NCI-H2081 treated with DMSO at 0.1 percent for 48 hours (cell line): ENCODE results near the gene FAM20A.

Source experiments
- DNase-seq: peaks from one replicate; lab custom pipeline; 2025; lab: John Stamatoyannopoulos, UW

The FAM20A gene

GRCh38 chr17:68600931-68601564, at the start of gene FAM20A:
TSS of gene FAM20A (minus strand) at chr17:68601367. CDS start at chr17:68600666, 701 bp downstream.
- DNase-seq = no peak

GRCh38 chr17:68649324-68649723, 48.2 kb upstream of the FAM20A start:
- DNase-seq = no peak

GRCh38 chr17:68646626-68647526, 45.7 kb upstream of the FAM20A start:
- no peak for DNase-seq

GRCh38 chr17:68642118-68642412, 40.9 kb upstream of the FAM20A start:
- no peak for DNase-seq

GRCh38 chr17:68641276-68642117, 40.3 kb upstream of the FAM20A start:
- no peak for DNase-seq

- DNase-seq = no peak
These were observed 39.2 kb upstream of the FAM20A start for GRCh38 chr17:68640242-68640989.

- DNase-seq = no peak
These were observed 33.2 kb upstream of the FAM20A start for GRCh38 chr17:68634345-68634876.

GRCh38 chr17:68628576-68628957, 27.4 kb upstream of the FAM20A start:
- DNase-seq = no peak

- DNase-seq = no peak
These were observed 26.9 kb upstream of the FAM20A start for GRCh38 chr17:68627956-68628575.

- DNase-seq = no peak
These were observed 23.2 kb upstream of the FAM20A start for GRCh38 chr17:68624381-68624780.

- DNase-seq = no peak
These were observed 22.6 kb upstream of the FAM20A start for GRCh38 chr17:68623811-68624210.

GRCh38 chr17:68622423-68622822, 21.3 kb upstream of the FAM20A start:
- no peak for DNase-seq

- DNase-seq = no peak
These were observed 19.9 kb upstream of the FAM20A start for GRCh38 chr17:68621065-68621464.

- no peak for DNase-seq
These were observed 15.2 kb upstream of the FAM20A start for GRCh38 chr17:68616334-68616733.

GRCh38 chr17:68614718-68615117, 13.6 kb upstream of the FAM20A start:
- DNase-seq = no peak

- DNase-seq = peak; percentile 9
These were observed 12.7 kb upstream of the FAM20A start for GRCh38 chr17:68613739-68614298.

- no peak for DNase-seq
These were observed 11.7 kb upstream of the FAM20A start for GRCh38 chr17:68612923-68613292.

- no peak for DNase-seq
These were observed 11.2 kb upstream of the FAM20A start for GRCh38 chr17:68612209-68612922.

- DNase-seq = no peak
These were observed 10.4 kb upstream of the FAM20A start for GRCh38 chr17:68611353-68612208.
